ENCODE data around the gene SEMA6A.

SEMA6A gene

DNA sequence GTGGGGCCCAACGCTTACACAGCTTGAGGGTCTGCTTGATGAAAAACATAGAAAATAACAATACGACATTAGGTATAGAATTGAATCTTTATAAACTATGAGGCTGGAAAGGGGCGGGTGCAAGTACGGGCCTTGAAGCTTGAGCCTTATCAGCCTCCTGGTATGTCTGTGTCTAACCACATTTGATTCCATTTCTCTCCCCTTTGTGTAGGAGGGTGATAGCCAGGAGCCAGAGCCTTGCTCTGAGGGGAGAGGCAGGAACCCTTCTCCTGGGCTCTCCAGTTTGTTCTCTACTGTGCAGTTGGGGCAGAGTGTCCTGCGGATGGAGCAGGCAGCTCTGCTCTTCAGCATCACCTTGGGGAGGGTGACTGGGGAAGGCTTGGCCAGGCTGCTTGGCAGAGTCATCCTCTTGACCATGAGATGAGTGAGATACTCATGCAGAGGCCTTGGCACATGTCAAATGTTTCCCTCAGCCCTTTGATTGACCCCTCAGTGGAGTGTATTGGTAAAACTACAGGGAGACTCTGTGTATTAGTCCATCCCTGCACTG lies 153.5 kb downstream of the SEMA6A start:
- Mint-ChIP-seq H3K27ac (no peak overlapping the region), H3K9me3 (no peaks in the 10 kb centered on the region), H3K4me1 (no peaks in the 10 kb centered on the region), H3K27me3 (no peaks in the 10 kb centered on the region), H3K36me3 (peaks cover 89% of the 10 kb centered on the region), H3K4me3 (no peak overlapping the region)
- no peak for ATAC-seq

DNA sequence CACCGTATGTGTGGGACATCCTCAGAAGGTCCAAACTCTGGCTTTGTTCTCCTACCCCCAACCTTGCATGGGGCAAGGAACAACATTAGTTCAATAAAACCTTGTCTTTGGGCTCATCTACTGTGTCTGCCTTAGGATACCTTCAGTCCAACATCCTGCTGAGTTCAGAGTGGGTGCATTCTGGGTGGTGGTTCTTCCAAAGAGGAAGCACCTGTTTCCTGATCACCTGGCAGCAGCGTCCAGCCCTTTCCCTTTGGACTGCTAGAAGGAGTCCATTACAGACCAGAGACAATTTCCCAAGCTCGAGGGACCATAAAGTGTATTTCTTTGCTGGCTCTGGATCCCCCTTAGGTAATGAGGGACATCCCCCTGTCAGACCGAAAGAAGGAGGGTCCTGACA lies 154.1 kb downstream of the SEMA6A start:
- H3K9me3 Mint-ChIP-seq, result no peaks in the 10 kb centered on the region
- no peaks in the 10 kb centered on the region for H3K4me1 Mint-ChIP-seq
- H3K27me3 Mint-ChIP-seq, result no peaks in the 10 kb centered on the region
- H3K27ac Mint-ChIP-seq, result no peak overlapping the region
- no peak for ATAC-seq
- H3K4me3 Mint-ChIP-seq, result no peak overlapping the region
- H3K36me3 Mint-ChIP-seq, result peaks cover 86% of the 10 kb centered on the region

DNA sequence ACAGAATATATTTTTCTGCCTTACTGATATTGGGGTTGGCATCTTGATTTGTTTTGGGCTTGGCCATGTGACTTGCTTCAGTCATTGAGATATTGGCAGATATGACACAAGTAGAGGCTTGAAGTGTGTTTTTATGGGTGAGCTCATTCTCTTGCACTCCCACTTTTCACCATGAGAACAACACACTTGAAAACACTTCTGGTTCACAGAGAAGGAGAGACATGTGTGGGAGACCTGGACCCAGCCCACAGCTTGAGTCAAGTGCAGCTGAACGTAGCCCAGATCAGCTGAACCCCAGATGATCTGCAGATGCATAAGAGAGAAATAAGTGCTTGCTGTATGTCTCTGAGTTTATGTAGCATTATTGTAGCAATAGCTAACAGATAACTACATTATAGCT lies 155.4 kb downstream of the SEMA6A start:
- Mint-ChIP-seq H3K27ac (no peak overlapping the region), H3K4me1 (no peaks in the 10 kb centered on the region), H3K9me3 (no peaks in the 10 kb centered on the region), H3K4me3 (no peak overlapping the region), H3K36me3 (peaks cover 85% of the 10 kb centered on the region), H3K27me3 (no peaks in the 10 kb centered on the region)
- no peak for ATAC-seq

DNA sequence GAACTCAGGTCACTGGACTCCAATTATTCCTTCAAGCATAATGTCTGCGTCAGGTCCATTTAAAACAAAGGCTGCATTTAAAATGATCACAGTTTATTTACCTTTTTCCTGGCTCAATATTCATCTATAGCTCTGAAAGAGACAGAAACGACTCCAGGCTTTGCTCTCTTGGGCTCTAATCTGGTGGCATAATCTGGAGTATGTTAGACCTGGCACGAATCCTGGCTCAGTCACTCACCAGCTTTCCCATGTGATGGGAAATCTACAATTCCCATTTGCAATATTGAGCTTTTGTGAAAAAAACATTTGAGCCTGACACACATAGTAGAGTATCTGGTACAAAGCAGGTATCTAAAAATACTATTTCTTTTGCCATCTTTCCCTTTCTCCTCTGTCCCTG lies 155.8 kb downstream of the SEMA6A start:
- ATAC-seq, result no peak
- Mint-ChIP-seq H3K36me3 (peaks cover 82% of the 10 kb centered on the region), H3K4me3 (no peak overlapping the region), H3K9me3 (no peaks in the 10 kb centered on the region), H3K4me1 (no peaks in the 10 kb centered on the region), H3K27me3 (no peaks in the 10 kb centered on the region), H3K27ac (no peak overlapping the region)

DNA sequence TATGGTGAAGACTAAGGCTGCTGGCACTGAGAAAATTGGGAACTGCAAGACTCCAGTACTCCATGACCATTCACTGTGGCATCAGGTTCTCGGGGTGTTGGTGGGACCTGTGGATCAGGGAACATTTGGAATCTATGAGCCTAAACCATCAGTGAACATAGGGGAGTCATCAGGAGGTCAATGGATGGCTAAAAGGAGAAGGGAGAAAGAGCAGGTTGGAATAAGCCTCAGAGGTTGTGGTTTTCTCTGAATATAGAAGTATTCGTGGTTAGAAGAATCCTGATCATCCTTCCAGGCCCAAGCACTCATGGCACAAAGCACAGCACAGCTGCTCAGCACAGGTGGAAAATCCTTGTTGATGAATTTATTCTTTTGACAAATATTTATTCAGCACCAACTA lies 156.6 kb downstream of the SEMA6A start:
- H3K9me3 Mint-ChIP-seq, result no peaks in the 10 kb centered on the region
- peaks cover 85% of the 10 kb centered on the region for H3K36me3 Mint-ChIP-seq
- H3K27me3 Mint-ChIP-seq, result no peaks in the 10 kb centered on the region
- no peak overlapping the region for H3K27ac Mint-ChIP-seq
- ATAC-seq, result no peak
- H3K4me3 Mint-ChIP-seq, result no peak overlapping the region
- no peaks in the 10 kb centered on the region for H3K4me1 Mint-ChIP-seq

DNA sequence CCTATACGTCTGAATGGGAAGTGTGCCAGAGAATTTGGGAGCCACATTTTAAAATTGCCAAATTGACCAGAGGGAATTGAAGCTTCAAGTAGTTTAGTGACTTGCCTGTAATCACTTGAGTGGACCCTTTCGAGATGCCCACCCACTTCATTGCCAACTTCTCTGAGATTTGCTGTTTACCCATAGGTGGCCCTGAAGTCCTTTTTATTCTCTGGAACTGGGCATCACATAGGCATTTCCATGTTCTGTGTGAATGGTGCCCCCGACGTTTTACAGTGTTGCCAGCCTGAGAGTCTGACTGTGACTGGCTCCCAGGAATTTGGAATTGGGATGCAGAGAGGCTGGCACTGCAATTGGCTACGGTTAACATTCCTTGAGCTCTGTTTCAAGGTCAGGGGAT lies 158.6 kb downstream of the SEMA6A start:
- H3K4me1 Mint-ChIP-seq, result no peaks in the 10 kb centered on the region
- H3K27ac Mint-ChIP-seq, result no peak overlapping the region
- no peaks in the 10 kb centered on the region for H3K27me3 Mint-ChIP-seq
- no peak for ATAC-seq
- H3K36me3 Mint-ChIP-seq, result peaks cover 71% of the 10 kb centered on the region
- H3K9me3 Mint-ChIP-seq, result no peaks in the 10 kb centered on the region
- no peak overlapping the region for H3K4me3 Mint-ChIP-seq

DNA sequence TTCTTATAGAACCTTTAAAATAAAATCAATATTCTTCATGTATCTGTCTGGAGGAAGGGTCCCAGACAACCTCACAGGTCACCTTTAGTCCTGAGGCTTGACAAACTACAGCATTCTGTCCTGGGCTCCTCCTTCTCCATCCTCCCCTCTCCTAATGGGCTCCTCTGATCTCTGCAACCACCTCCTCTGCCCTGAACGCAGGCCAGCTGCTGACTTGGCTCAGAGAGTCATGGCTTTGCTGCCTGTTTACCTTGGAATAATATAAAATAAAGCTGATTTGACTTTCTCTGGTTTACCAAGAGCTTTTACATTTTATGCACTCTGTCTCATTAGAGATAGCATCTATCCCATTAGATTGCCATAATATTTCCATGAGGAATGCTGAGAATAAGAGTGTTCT lies 159.4 kb downstream of the SEMA6A start:
- no peaks in the 10 kb centered on the region for H3K4me1 Mint-ChIP-seq
- no peaks in the 10 kb centered on the region for H3K27me3 Mint-ChIP-seq
- no peak for ATAC-seq
- no peak overlapping the region for H3K27ac Mint-ChIP-seq
- no peaks in the 10 kb centered on the region for H3K9me3 Mint-ChIP-seq
- H3K36me3 Mint-ChIP-seq, result peaks cover 69% of the 10 kb centered on the region
- H3K4me3 Mint-ChIP-seq, result no peak overlapping the region

DNA sequence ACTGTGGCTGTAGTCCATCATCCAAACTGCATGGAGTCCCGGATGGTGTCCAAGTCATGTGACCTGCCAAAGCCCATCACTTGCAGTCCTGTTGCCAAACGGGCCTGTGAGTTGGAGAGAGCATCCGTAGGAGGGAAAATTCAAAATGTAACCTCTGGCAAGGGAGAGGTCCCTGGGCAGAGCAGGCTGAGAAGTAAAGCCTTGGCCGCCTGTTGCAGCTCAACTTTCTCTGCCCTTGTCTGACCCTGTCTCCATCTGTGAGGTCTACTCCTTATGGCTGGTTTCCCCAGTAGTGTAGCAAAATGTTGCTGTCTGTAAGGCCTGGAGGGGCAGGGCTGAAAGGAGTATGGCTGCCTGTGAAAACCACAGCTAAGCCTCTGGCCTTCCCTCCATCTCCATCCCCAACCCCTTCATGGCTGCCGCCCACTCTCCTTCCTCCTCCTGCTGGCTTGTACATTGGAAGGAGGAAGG lies 163.5 kb downstream of the SEMA6A start:
- H3K27me3 Mint-ChIP-seq, result no peaks in the 10 kb centered on the region
- H3K27ac Mint-ChIP-seq, result no peak overlapping the region
- no peaks in the 10 kb centered on the region for H3K4me1 Mint-ChIP-seq
- no peak overlapping the region for H3K4me3 Mint-ChIP-seq
- ATAC-seq, result no peak
- peaks cover 39% of the 10 kb centered on the region for H3K36me3 Mint-ChIP-seq
- H3K9me3 Mint-ChIP-seq, result no peaks in the 10 kb centered on the region

DNA sequence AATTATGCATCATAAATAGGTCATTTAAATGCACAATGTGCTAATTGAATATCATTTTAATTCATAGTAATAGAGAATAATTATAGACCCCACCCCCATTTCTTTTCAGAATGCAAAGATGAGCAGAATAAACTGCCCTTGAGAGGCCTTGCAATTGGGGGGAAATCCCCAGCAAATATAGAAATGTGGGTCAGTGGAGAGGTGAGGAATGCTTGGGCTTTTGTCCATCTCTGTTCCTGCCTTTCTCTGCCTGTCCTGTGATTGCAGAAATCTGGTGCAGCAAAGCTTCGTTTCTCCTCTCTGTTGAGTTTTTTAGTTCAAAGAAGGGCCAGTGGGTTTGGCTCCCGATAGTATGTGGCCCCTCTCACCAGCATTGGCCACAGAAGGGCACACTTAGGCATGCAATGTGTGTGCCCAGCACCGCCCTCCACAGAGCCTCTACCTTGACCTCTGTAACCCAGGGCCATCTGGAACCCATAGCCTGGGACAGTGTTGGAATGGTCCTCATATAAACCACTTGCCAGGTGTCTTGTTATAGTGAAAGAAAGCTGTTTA lies 164.2 kb downstream of the SEMA6A start:
- no peak for ATAC-seq
- H3K9me3 Mint-ChIP-seq, result no peaks in the 10 kb centered on the region
- peaks cover 43% of the 10 kb centered on the region for H3K36me3 Mint-ChIP-seq
- H3K4me3 Mint-ChIP-seq, result no peak overlapping the region
- no peak overlapping the region for H3K27ac Mint-ChIP-seq
- no peaks in the 10 kb centered on the region for H3K4me1 Mint-ChIP-seq
- no peaks in the 10 kb centered on the region for H3K27me3 Mint-ChIP-seq

DNA sequence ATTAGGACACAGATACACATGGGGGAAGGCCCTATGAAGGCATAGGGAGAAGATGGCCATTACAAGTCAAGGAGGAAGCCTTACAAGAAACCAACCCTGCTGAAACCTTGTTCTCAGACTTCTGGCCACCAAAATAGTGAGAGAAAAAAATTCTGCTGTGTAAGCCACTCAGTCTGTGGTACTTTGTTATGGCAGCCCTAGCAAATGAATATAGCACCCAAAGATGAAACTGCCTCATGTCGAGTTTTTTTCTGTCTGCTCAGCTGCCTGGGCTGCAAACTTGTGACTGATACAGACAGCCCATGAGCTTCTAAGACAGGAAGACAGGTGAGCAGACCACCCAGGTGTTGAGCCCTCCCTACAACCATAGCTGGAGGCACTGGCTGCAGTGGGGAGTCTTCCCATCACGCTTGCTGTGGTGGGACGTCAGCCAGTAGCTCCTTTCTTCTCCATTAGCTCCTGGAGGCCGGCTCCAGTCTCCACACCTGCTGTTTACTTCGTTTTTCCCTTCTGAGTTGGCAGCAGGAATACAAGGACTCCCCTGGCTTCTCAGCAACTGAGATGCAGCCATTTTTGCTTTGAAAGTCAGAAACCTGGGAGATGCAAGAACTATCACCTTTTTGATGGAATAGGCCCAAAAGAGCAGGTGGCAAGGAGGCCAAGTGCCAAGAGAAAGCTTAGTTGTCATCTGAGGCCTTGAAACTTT lies 164.9 kb downstream of the SEMA6A start:
- H3K36me3 Mint-ChIP-seq, result peaks cover 42% of the 10 kb centered on the region
- H3K9me3 Mint-ChIP-seq, result no peaks in the 10 kb centered on the region
- H3K27ac Mint-ChIP-seq, result no peak overlapping the region
- ATAC-seq, result no peak
- no peaks in the 10 kb centered on the region for H3K27me3 Mint-ChIP-seq
- no peak overlapping the region for H3K4me3 Mint-ChIP-seq
- no peaks in the 10 kb centered on the region for H3K4me1 Mint-ChIP-seq

DNA sequence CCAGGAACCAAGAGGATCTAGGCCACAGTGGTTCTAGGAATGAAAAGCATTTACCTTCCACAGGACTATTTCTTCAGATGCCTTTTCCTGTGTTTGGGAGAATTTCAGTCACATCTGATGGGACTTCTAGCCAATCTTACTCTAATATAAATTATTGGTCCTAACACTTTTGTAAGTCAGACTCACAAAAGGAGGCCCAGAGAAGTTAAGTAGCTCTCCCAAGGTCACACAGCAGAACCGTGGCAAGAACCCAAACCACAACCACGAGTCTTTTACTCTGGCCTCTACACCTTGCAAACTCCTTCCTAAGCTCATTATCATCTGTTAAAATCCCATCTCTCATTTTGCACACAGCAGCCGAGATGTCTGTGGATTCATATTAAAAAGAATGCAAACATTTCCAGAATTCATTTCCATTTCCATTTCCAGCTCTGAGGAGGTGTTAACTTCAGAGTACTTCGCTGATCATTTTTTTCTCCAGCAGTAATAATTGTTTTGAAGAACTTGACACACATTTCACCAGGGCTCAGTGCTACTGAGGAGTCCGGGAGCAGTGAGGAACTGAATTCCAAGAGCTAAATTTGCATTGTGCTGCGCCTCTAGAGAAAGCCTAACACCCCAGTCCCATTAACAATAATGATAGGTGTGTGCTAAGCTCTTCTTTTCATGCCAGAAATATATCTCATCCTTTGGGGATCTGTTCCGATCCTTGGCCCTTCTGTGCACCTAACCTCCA lies 168.1 kb downstream of the SEMA6A start:
- no peaks in the 10 kb centered on the region for H3K9me3 Mint-ChIP-seq
- peaks cover 43% of the 10 kb centered on the region for H3K36me3 Mint-ChIP-seq
- no peak for ATAC-seq
- H3K27me3 Mint-ChIP-seq, result no peaks in the 10 kb centered on the region
- H3K4me1 Mint-ChIP-seq, result no peaks in the 10 kb centered on the region
- no peak overlapping the region for H3K4me3 Mint-ChIP-seq
- no peak overlapping the region for H3K27ac Mint-ChIP-seq

DNA sequence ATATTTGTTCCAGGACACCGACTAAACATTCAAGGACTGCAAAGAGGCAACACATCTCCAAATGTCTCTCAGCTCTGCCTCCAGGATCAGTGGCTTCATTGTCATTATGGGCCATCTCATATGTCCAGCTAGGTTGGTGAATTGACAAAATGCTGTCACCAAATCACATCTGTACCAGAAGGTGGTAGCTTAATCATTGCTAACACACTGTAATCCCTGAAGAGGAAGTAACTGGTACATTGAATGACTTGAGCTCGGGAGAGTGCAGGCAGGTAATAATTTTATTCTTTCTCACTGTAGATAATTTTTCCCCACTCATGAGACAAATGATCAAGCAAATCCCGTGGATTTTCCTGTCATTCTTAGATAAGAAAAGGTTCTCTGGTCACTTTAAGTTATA lies 169.8 kb downstream of the SEMA6A start:
- Mint-ChIP-seq H3K4me1 (no peaks in the 10 kb centered on the region), H3K9me3 (no peaks in the 10 kb centered on the region), H3K36me3 (peaks cover 43% of the 10 kb centered on the region), H3K27ac (no peak overlapping the region), H3K27me3 (no peaks in the 10 kb centered on the region), H3K4me3 (no peak overlapping the region)
- no peak for ATAC-seq

DNA sequence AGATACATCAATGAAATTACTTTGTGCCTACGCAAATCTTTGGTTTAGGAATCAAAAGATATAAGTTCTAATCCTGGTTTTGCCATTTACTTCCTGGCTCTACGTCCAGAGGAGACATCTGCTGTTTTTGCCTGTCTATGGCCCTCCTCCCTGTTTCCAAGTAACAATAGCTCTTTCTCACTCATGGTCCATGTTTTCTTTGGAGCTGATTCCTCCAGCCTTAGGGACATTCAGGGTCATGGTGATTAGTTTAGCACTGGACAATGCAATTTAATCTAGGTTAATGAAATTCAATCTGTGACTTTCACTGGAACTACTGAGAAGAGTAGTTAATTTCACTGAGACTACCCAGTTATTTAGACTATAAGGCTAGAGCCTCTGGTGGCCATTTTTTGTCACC lies 170.6 kb downstream of the SEMA6A start:
- H3K4me3 Mint-ChIP-seq, result no peak overlapping the region
- no peak overlapping the region for H3K27ac Mint-ChIP-seq
- H3K27me3 Mint-ChIP-seq, result no peaks in the 10 kb centered on the region
- H3K9me3 Mint-ChIP-seq, result no peaks in the 10 kb centered on the region
- no peaks in the 10 kb centered on the region for H3K4me1 Mint-ChIP-seq
- ATAC-seq, result no peak
- peaks cover 50% of the 10 kb centered on the region for H3K36me3 Mint-ChIP-seq

DNA sequence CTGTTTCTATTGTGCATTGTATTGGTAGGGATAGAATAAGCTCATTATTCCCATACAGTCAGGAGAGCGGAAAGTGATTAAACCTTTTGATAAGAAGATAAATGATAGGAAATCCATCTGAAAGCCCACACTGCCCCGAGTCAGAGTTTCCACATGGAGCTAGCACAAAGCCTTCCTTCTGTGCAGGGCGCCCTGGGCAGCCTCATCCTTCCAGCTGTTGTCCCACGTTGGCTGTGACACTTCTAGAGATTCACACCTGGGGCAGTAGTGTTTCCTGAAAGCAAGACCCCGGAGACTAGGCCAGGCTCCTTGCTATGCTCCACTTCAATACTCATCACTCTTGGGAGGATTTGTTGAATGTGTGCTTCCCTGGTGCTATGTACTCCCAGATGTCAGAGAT lies 172.4 kb downstream of the SEMA6A start:
- ATAC-seq, result no peak
- Mint-ChIP-seq H3K4me3 (no peak overlapping the region), H3K36me3 (peaks cover 52% of the 10 kb centered on the region), H3K9me3 (no peaks in the 10 kb centered on the region), H3K27me3 (no peaks in the 10 kb centered on the region), H3K27ac (no peak overlapping the region), H3K4me1 (no peaks in the 10 kb centered on the region)

DNA sequence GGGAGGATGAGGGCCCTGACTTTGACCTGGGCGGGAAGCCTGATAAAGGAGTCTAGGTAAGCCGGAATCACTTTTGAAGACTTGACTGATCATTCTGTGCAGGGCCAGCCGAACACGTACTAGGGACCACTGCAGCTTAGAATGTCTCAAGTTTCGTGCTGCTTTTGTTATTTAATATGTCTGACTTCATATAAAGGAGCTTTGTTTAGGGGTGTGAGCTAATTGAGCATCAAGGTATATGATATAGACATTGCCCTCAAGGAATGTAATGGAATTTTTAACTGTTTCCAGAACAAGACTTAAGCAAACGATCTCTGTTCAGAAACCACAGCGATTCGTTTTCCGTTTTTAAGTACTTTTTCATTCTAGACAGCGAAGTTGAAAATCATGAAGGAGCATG lies 173.0 kb downstream of the SEMA6A start:
- Mint-ChIP-seq H3K9me3 (no peaks in the 10 kb centered on the region), H3K36me3 (peaks cover 49% of the 10 kb centered on the region), H3K4me1 (no peaks in the 10 kb centered on the region), H3K27me3 (no peaks in the 10 kb centered on the region), H3K4me3 (no peak overlapping the region), H3K27ac (no peak overlapping the region)
- no peak for ATAC-seq

Measured in stimulated activated memory B cell treated with anti-CD40 and anti-IgM and Interleukin-4, amounts not matched to agents 10 μg/mL and 1 μg/mL and 100 μg/mL, for 72 hours (primary cell).